GM10248 (cell line): ENCODE results near the gene FARS2.
"Not testable (repeated sequence)": the region's sequence is repeated elsewhere in the genome, so short reads cannot be mapped to it uniquely, and the experiment has no call there.

ENCODE experiments used
- CTCF ChIA-PET: fragments of 300-600 bp; sonication (Branson Sonifier 250); formaldehyde crosslinking; extraction: SDS; loops from one replicate; lab custom pipeline; 2021; ENCODE audit warnings: antibody characterized with exemption; lab: Yijun Ruan, JAX
- POLR2A ChIA-PET: fragments of 350-650 bp; sonication (Branson Sonifier 250); formaldehyde crosslinking; extraction: SDS; loops from one replicate; lab custom pipeline; 2020; ENCODE audit warnings: antibody characterized with exemption; lab: Yijun Ruan, JAX
- DNase-seq: peaks from one replicate; pipeline ENCODE4 v3.0.0; 2012; ENCODE audit errors: extremely low spot score
- TF ChIP-seq, protein P1 (sequence below): IDR thresholded peaks from 2 replicates; pipeline ENCODE4 v1.5.1; 2012; ENCODE audit warnings: mild to moderate bottlenecking, low read depth; ENCODE audit errors: extremely low read depth, missing control alignments, control extremely low read depth

FARS2 gene

DNA sequence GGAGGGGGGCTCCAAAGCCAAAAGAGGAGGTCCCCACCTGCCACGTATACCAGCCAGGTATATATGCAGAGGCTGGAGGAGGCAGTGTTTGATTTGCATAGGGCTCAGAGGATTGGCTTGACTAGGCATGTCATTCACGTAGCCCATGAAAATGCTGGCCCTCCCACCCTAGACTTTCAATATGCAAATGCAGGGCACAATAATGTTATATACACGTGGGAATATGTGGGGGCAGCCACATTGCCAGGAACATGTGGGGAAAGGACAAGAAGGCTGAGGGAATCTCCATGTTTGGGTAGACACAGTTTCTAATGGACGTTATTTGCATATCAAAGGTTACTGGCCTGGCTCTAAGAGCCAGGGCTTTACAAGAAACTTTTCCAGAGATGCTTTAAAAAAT is 301.8 kb downstream of the FARS2 start:
- TF ChIP-seq, protein P1, sequence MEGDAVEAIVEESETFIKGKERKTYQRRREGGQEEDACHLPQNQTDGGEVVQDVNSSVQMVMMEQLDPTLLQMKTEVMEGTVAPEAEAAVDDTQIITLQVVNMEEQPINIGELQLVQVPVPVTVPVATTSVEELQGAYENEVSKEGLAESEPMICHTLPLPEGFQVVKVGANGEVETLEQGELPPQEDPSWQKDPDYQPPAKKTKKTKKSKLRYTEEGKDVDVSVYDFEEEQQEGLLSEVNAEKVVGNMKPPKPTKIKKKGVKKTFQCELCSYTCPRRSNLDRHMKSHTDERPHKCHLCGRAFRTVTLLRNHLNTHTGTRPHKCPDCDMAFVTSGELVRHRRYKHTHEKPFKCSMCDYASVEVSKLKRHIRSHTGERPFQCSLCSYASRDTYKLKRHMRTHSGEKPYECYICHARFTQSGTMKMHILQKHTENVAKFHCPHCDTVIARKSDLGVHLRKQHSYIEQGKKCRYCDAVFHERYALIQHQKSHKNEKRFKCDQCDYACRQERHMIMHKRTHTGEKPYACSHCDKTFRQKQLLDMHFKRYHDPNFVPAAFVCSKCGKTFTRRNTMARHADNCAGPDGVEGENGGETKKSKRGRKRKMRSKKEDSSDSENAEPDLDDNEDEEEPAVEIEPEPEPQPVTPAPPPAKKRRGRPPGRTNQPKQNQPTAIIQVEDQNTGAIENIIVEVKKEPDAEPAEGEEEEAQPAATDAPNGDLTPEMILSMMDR, result no peak
- no peak for DNase-seq
- CTCF ChIA-PET, result no interaction called here
- POLR2A ChIA-PET, result no interaction called here

DNA sequence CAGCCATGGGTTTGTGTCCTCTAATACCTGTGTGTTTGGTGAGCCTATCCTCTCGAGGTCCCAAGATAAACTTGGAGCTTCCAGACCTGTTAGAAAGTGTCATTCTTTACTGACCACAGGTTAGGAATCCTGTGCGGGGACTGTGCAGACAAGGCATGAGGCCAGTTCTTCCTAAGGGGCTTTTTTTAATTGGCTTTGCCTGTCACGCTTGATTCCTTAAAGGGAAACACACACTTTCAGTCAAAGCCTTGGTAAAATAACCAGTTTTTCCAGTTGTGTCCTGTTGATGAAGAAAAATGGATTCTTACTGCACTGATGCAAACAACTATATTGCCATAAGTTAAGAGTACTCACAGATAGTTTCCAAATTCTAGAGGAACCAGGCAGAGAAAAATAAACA is 303.4 kb downstream of the FARS2 start:
- POLR2A ChIA-PET, DNase-seq, CTCF ChIA-PET: not testable (repeated sequence)

DNA sequence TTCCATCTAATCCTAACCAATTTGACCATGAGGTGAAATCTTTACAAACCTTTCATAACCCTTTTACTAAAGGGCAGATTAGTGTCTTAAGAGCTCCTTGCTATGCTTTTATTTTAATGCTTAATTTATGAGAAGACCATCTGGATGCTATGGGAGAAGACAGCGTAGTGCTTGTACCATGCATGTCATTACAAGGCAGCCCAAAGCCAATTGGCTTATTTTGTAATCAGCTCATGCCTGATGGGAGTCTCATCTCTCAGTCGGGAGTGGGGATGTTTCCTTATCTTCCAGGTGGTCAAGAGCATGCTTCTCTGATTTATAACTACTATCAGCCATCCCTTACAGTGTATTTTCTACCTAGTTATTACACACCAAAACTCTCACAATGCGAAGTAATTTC is 304.7 kb downstream of the FARS2 start:
- TF ChIP-seq, protein P1, result no peak
- POLR2A ChIA-PET, result no interaction called here
- CTCF ChIA-PET, result interaction anchor here (1.4 to 1.7 kb wide), 3 partner anchors 11 to 43 kb away, joined by 3 read pairs; no protein-coding TSS in a partner anchor
- no peak for DNase-seq

DNA sequence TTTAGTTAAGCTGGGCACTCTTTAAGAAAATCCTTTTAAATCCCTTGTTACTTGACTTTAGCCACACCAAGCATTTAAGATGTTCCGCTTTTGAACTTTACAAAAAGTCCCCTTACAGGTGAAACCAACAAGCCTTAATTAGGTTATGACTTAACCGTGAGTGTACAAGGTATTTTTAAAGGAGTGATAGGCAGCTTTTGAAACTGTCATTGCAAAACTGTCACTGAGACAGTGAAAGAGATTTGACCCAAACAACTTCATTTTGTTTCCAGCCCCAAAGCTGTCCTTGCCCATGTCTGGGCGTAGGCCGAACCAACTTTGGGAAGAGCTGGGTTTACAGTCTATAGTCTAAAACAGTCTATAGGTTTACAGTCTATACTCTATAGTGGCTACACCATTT is 305.4 kb downstream of the FARS2 start:
- CTCF ChIA-PET, result interaction anchor here (0.8 to 1.7 kb wide), 4 partner anchors 12 to 59 kb away, joined by 3 read pairs; no protein-coding TSS in a partner anchor
- POLR2A ChIA-PET, result no interaction called here
- no peak for DNase-seq
- TF ChIP-seq, protein P1, result no peak

DNA sequence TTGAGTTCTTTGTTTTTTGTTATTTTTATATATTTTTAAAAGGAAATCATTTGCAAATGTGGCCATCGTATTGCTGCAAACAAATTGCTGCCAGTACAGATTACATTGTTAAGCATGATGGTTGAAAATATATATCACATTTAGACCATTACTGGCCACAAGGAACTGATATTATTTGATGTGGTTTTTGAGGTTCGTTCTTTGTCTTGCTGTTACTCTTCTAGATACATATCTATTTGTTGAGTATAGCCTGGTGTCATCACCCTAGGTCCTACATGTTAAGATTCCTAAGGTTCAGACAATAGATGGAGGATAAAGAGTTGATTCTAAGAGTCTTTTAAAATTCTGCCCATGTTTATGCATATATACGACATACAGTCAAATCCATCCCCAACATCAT is 306.0 kb downstream of the FARS2 start:
- ChIA-PET CTCF (interaction anchor here (0.8 to 1.7 kb wide), 2 partner anchors 13 to 60 kb away, joined by 3 read pairs; no protein-coding TSS in a partner anchor), POLR2A (no interaction called here)
- DNase-seq, result no peak
- TF ChIP-seq, protein P1, result no peak

DNA sequence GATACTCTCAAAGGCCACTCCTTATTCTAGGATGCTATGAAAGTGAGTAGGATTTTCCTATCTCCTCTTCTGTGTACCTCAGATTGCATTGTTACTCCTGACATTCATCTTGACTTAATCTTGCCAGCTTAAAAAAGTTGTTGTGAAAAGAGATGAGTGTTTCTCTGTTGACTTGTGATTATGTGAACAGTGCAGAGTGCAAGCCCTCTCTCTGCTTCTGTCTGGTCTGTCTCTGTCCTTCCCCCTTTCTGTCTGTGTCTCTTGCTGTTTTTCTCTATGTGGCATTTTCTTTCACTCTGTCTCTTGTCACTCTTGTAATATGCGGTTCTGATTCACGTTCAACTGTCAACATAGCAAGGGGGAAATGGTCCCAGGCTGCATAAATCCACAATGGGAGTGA is 306.6 kb downstream of the FARS2 start:
- POLR2A ChIA-PET, result no interaction called here
- no peak for DNase-seq
- TF ChIP-seq, protein P1, result no peak
- CTCF ChIA-PET, result no interaction called here

DNA sequence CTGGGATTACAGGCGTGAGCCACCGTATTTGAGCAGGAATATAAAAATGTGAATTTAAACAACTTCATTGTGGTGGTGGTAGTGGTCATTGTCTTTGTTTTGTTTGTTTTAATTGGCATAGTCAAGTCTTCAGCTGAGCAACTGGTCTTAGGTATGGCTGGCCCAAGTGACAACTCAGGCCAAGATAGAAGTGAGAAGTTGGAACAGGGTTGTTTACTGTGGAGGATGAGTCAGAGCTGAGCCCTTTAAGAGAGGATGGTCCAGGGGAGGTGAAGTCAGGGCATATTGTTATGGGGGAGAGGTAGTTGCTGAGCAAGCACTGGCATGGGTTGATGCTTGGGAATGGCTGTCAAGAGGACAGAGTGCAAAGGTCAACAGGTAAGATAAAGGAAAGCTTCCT is 308.2 kb downstream of the FARS2 start:
- ChIA-PET POLR2A (no interaction called here), CTCF (interaction anchor here (1.3 kb wide), 2 partner anchors 52 to 98 kb away, joined by 3 to 4 read pairs; no protein-coding TSS in a partner anchor)
- DNase-seq, result no peak
- TF ChIP-seq, protein P1, result no peak
